HL-60 (cell line): Measurements from ENCODE around the gene CACYBP.

ENCODE experiments used
- DNase-seq, 2 experiments: peaks; one replicate each; pipeline ENCODE4 v3.0.0-alpha.2; 2010 to 2020; ENCODE audit warnings: low read depth in 1 of 2, low spot score in 1 of 2
- H3K27ac ChIP-seq: fragments of 250-450 bp; sonication (Bioruptor Pico); replicated peaks from 2 replicates; pipeline ENCODE4 v1.5.1; 2020; ENCODE audit warnings: mild to moderate bottlenecking, moderate library complexity
- H3K27me3 ChIP-seq: fragments of 250-450 bp; sonication (Bioruptor Pico); 2 replicates; pipeline ENCODE4 v1.5.1; 2021; ENCODE audit warnings: mild to moderate bottlenecking, moderate library complexity; ENCODE audit not compliant: insufficient read depth, poor library complexity, severe bottlenecking
- H3K4me3 ChIP-seq: replicated peaks from 2 replicates; pipeline ENCODE4 v1.5.1; 2011; ENCODE audit warnings: mild to moderate bottlenecking, control low read depth, low read length; ENCODE audit not compliant: insufficient read depth
- GABPA ChIP-seq: IDR thresholded peaks from 2 replicates; pipeline ENCODE4 v1.6.1; 2012; ENCODE audit warnings: low read depth
- POLR2AphosphoS5 ChIP-seq: IDR thresholded peaks from 2 replicates; pipeline ENCODE4 v1.6.1; 2012; ENCODE audit warnings: low read depth
- REST ChIP-seq: IDR thresholded peaks from 2 replicates; pipeline ENCODE4 v1.6.1; 2012; ENCODE audit warnings: low read depth; ENCODE audit not compliant: insufficient replicate concordance
- SPI1 ChIP-seq: IDR thresholded peaks from 2 replicates; pipeline ENCODE4 v1.6.1; 2012; ENCODE audit warnings: low read depth, mild to moderate bottlenecking, borderline replicate concordance
- long read RNA-seq: library from polyadenylated mRNA; unstranded; transcript quantifications from one replicate; pipeline ENCODE4 v2.0.0, GENCODE V29; 2020
- TF ChIP-seq, protein P1 (sequence below): IDR thresholded peaks from one replicate; pipeline ENCODE4 v1.5.1; 2011; ENCODE audit warnings: low read length, control low read depth, inconsistent platforms; ENCODE audit not compliant: insufficient read depth

CACYBP gene, protein sequence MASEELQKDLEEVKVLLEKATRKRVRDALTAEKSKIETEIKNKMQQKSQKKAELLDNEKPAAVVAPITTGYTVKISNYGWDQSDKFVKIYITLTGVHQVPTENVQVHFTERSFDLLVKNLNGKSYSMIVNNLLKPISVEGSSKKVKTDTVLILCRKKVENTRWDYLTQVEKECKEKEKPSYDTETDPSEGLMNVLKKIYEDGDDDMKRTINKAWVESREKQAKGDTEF
- long read RNA-seq, transcript CACYBP-209 (6 exons, 2,835 nt), result minor isoform, 9 of 780 reads
- long read RNA-seq, transcript CACYBP-207 (5 exons, 804 nt), result minor isoform, 6 of 780 reads
- long read RNA-seq, transcript CACYBP-202 (6 exons, 1,059 nt), result minor isoform, 7 of 780 reads
- long read RNA-seq, transcript CACYBP-201 (6 exons, 2,766 nt), result major isoform, 739 of 780 reads
- long read RNA-seq, partial matches to known transcripts, result 2 of 780 reads
- long read RNA-seq, other reads (novel, unspliced or antisense), result 16 of 780 reads

- TF ChIP-seq POLR2AphosphoS5 (peak; percentile 13; the same call in 1 of the 2 replicates), REST (peak; percentile 37), GABPA (no peak)
- DNase-seq, result peak in 1 of 2 experiments; percentile 36
- Histone ChIP-seq H3K4me3 (peak within 1 kb of the TSS; percentile 87), H3K27me3 (no peaks in the 10 kb centered on the region), H3K27ac (peak within 1 kb of the TSS; percentile 100)
Observed at GRCh38 chr1:174999936-175000696, at the start of gene CACYBP. TSS of gene CACYBP (plus strand) at chr1:174999947. CDS start at chr1:175000181, 234 bp downstream.

DNA sequence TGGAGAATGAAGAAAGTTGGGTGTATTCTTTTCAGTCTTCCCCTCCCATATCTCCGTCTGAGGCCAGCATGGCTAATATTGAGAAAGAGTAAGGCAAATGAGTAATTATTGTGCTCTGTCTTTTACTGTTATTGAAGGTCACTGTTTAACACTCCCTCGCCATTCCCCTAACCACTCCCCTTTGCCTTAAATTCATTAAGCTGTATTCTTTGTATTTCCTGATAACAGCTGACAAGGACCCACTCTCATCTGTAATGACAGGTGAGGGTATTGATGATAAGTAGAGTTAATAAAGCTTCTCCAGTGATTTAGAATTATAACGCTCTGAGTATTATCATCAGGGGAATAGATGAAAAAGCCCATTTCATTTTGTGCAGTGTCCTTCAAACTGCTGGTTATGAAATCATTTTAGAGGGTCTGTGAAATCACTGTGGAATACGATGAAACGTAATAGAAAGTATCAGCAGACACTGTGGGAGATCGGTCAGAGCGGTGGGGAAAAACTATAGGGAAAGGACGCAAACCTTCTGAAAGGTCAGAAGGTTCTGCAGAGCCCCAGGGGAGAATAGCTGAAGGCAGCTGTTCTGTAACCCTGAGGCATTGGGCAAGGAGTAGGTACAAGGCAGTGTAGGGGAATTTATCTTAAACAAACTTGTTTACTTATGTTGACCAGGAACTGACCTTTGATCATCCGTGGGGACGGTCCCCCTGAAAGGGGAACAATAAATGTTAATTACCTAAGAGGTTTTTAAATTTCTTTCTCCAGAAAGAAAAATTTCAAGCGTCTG, 46.3 kb upstream of the CACYBP start:
- no peaks in the 10 kb centered on the region for H3K27me3 ChIP-seq
- TF ChIP-seq SPI1 (no peak), POLR2AphosphoS5 (no peak), REST (no peak), GABPA (no peak)
- TF ChIP-seq, protein P1, sequence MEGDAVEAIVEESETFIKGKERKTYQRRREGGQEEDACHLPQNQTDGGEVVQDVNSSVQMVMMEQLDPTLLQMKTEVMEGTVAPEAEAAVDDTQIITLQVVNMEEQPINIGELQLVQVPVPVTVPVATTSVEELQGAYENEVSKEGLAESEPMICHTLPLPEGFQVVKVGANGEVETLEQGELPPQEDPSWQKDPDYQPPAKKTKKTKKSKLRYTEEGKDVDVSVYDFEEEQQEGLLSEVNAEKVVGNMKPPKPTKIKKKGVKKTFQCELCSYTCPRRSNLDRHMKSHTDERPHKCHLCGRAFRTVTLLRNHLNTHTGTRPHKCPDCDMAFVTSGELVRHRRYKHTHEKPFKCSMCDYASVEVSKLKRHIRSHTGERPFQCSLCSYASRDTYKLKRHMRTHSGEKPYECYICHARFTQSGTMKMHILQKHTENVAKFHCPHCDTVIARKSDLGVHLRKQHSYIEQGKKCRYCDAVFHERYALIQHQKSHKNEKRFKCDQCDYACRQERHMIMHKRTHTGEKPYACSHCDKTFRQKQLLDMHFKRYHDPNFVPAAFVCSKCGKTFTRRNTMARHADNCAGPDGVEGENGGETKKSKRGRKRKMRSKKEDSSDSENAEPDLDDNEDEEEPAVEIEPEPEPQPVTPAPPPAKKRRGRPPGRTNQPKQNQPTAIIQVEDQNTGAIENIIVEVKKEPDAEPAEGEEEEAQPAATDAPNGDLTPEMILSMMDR, result no peak
- H3K4me3 ChIP-seq, result no peak overlapping the region
- H3K27ac ChIP-seq, result no peak overlapping the region
- no peak for DNase-seq

DNA sequence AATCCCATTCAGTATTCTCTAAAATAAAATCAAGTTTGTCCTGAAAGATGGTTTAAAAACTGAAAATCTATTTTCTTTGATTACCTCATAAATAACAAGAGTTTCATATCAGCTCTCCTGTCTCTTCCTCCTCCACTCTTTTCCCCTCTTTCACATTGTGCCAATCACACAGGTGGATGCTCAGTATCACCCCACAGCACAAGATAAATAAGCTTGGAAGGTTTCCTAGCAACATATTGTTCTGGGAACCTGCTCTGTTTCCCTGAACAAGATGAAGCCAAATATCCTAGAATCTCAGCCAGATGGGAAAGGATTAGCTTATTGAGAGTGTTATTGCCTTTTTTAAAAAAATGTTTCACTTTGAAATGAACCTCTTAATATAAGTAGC, 45.7 kb upstream of the CACYBP start:
- no peak overlapping the region for H3K27ac ChIP-seq
- no peak for DNase-seq
- TF ChIP-seq GABPA, result no peak
- TF ChIP-seq POLR2AphosphoS5, result no peak
- no peak for TF ChIP-seq SPI1
- TF ChIP-seq, protein P1, result no peak
- no peak for TF ChIP-seq REST
- no peaks in the 10 kb centered on the region for H3K27me3 ChIP-seq
- no peak overlapping the region for H3K4me3 ChIP-seq
